Bone marrow (tissue), 2 donors: Measurements from ENCODE around the gene STIM2.
A peak's percentile ranks its signal among the peaks of the same experiment; 100 is the strongest.

Source experiments
- DNase-seq, 2 donors: peaks; one replicate each; lab custom pipeline; 2025; lab: John Stamatoyannopoulos, UW

The STIM2 gene

DNA sequence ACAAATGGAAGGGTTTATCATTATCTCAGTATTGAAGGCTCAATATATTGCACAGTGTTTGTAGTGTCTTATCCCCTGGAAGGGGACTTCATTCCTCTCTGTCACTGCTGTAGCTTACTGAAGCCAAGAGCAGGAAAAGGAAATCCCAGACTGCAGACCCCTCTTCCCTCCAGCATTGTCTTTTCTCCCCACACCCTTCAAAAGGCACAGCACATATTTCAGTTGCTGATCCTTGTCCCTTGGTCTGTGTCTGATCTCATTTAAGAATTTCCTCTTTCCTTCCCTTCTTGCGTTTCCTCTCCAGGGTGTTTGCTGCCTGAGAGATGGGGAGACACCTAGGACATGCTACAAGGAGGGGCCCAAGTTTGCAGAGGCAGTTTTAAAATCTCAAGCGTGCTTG is 40.1 kb downstream of the STIM2 start:
- no peak for DNase-seq

DNA sequence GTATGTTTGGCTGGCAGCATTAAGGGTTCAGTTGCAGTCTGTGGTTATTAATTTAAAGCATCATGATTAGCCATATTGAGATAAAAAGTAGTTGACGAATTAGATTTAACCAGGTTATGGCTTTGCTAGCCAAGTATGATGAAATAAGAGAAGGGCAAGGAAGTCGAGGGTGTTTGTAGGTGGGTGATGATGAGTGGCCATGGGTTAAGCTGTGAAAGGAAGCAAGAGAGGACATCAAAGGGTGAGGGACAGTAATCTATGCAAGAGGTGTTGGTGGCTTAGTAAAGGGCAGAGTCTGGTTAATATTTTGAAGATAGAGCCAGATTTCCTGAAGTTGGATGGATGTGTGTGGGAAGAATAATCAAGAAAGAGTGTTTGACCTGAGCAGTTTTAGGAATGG is 44.5 kb downstream of the STIM2 start:
- no peak for DNase-seq

DNA sequence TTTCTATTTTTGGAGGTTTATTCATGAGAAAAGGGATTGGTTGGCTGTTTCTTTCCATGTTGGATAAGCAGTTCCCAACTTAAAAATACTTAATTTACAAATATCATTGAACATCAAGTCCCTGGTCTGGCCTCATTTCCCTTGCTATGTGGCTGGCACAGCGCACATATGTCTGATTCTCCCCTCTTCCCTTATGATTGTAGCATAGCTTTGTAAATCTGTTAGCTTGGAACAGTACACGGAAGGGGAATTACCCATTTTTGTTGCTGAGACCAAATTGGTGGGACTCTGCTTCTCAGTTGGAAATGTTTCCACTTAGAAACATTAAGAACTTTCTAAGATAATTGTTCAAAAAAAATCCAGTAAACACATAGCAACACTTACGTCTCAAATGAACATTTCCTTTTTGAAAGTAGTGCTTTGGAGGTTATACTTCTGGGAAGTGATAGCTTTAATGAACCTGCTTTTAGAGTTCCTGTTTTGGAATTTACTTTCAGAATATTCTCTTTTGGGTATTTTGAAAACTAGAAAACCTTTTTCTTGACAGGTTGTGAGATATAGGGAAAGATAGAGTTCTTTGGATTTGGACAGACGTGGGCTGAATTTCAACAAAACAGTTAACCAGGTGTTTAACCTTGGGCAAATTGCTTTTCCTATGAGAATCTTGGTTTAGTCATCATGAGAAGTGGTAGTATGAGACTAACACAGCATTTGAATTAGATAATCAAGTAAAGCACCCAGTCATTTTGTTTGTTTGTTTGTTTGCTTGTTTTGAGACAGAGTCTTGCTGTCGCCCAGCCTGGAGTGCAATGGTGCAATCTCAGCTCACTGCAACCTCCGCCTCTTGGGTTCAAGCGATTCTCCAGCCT is 47.3 kb downstream of the STIM2 start:
- no peak for DNase-seq

DNA sequence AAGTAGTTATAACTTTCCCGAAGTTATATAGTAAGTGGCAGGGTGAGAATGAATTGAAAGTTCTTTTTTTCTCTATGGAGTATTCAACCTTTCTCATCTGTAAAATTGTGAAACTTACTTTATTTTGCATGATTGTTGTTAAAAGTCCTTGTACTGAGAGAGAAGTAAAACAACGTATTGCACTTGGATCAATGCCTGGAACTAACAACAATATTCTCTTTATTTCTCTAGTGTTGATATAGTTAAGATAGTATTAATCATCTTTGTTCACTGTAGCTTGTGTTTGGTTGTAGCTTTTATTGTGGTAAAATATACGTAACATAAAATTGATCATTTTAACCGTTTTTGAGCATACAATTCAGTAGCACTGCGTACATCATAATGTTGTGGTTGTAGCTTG is 48.7 kb downstream of the STIM2 start:
- DNase-seq = no peak

DNA sequence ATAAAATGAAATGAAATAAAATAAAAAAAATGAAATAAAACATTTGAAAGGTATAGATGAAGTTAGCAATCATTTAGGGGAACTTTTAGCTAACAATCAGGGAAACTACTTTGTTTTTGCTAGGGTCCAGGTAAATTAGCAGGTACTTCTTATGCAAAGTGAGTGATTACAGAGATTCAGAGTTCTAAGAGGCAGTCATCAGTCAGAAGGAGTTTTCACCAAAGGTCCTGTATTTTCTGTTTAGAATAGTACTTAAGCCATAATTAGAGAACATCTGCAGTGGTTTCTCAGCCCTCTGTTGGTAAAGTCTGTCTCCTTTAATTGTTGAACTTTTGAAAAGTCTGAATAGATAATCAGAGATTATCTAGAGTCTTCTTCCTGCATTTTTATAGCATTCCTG is 50.6 kb downstream of the STIM2 start:
- DNase-seq = no peak

DNA sequence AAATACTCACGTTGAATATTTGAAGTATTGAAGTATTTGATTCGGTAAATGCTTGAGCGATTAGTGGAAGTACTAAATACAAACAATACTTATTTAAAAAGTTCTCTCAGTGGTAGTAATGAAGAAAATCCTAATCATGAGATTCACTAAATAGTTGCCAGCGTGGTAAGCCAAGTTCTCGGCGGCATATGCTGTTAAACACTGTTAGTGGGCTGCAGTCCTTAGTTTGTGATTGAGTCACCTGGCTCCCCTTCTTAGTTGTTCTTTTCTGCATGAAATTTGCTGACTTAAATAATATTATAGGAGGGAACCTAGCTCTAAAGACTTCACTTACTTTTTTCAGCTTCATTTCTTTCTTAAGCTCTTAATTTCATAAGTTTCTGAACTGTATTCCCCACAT is 51.4 kb downstream of the STIM2 start:
- DNase-seq = no peak

DNA sequence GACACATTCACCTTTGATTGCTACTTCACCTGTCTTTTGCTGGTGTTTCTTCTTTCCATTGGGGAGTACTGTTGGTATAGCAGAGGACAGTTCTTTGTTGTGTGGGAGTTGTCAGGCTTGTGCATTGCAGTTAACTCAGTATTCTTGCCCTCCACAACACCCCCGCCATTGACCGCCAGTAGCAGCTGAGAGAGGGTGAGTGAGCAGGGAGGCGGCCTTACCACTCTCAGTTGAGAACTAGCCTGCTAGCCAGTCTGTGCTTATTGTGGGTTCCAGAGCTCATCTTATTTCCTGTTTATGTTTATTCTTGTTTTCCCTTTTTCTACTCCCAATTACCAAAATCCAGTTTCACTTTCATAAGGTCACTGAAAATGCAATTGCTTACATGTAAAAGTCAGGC is 52.2 kb downstream of the STIM2 start:
- DNase-seq = no peak

DNA sequence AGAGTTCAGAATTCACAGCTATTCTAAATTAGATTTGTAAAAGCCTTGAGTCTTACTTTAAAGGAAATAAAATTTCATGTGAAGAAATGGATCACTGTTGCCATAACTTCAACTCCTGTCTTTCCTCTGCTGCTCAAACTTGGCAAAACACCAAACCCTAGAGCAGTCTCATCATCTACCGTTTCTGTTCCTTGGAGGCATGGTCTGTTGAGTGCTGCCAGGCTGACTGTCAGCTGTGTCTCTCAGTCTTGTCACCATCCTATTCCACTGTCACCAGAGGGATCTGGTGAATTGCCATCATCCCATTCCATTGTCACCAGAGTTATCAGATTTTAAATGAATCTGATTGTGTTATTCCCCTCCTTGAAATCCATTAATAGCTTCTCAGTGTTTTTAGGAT is 55.6 kb downstream of the STIM2 start:
- peak in 1 of 2 donors; percentile 50 for DNase-seq

DNA sequence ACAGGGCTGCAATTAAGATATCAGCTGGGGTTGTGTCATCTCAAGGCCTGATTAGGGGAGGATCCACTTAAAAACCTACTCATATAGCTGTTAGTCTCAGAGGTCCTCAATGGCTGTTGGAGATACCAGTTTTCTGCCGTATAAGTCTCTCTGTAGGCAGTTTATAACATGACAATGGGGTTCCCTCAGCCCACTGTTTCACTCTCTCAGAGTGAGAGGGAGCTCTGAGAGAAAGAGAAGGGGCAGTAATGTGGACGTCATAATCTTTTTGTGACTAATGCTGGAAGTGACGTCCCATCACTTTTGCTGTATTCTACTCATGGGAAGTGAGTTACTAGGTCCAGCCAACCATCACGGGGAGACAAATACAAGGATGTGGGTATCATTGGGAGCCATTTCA is 70.3 kb downstream of the STIM2 start:
- no peak for DNase-seq

DNA sequence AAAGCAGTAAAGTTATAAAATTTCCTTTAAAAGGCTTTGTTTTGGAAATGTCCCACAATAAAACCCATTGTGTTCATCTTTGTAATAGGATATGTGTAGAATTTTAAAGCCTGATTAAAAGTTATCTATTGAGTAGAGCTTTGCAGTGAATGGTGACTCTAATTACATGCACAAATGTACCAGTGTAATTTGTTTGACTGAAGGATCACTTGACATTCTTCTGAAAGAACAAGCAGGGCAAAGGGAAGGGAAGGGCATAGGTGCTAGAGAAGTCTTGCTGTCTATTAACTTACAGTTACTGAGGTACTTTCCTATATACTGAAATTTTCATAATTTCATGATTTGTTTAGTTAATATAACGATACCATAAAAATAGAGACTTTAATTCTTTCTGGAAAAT is 70.8 kb downstream of the STIM2 start:
- DNase-seq = no peak

DNA sequence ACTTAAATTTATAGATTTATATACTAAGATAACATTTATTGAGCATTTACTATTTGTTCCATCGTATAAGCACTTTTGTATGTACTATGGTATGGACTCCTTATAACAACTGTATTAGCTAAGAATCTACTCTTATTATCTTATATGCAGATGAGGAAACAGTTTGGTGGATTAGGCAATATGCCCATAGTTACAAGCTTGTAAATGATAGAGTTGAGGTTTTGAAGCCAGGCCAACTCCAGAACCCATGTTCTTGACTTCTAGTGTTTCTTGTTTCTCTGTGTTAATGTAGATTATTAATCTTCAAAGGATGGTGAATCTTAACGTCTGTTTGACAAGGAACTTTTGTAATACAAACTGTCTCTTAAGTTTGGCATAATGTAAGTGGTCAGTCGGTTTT is 71.3 kb downstream of the STIM2 start:
- no peak for DNase-seq

DNA sequence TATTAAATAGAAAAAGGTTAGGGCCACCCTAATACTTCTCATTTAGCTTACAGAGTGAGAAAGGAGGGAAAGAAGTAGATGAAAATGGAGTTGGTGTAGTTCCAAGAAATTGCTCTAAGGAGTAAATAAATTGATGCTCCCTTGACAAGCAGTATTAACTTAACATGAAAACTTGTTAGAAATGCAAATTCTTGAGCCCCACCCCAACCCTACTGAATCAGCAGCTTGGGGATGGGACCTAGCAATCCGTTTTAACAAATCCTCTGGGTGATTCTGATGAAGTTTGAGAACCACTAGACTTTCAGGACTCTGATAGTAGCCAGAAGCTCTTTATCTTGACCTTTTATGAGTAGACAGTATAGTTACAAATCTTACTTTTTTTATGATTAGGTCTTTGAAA is 74.8 kb downstream of the STIM2 start:
- no peak for DNase-seq

DNA sequence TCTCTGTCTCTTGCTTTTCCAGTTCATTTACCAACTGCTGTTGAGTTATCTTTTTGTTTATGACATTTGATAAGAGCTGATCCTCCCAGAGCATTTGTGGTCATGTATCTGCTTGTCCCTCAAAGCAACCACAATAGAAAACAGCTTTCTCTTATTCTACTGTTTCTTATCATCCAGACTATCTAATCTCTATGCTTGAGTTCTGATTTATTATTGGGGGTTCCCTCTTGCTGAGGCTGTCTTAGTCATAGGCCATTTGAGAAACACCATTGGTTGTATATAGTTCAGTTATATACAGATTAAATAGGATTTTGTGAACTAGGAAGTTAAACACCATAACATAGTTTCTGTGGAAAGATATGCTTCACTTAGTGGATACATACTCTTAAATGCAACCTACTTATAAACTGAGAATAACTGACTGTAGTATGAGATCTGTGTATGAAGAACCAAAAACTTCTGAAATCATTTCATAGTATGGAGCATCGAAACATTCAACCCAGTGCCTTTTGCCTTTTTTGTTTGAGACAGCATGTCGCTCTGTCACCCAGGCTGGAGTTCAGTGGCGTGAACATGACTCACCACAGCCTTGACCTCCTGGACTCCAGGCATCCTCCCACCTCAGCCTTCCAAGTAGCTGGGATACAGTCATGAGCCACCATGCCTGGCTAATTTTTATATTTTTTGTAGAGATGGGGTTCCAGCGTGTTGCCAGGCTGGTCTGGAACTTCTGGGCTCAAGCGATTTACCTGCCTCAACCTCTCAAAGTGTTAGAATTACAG is 75.8 kb downstream of the STIM2 start:
- no peak for DNase-seq

DNA sequence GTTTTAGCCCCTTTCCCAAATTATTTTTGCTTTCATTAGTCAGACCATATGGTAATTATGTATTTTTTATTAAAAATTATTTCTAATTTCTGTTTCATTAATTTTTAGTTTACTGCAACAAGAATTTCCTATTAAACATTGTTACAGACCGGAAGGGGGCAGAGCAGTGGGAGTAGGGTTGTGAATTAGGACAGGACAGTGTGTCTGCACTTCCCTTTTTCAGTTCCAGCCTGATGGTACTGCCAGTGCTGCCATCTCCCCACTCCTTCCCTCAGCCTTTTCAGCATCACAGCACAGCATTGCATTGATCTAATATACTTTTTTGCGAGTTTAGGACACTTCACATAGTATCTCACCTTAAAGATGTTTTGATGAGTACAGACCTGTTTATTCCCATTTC is 76.5 kb downstream of the STIM2 start:
- peak in 1 of 2 donors; percentile 36 for DNase-seq

DNA sequence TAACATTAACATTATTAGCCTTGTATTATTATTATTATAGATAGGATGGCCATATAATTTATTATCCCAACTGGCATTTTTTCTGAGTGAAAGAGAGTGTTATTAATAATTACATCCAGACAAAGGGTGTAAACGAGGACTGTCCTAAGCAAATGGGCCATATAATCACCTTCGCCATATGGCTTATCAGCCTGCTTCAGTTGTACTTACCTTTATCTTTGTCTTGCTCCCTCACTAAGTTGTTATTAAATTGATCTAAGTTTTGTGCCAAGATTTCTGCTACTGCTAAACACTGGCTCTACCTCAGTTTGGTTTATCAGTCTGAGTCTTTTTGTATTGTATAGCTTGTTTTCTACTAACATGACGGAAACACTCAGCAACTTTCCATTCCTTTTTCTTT is 76.9 kb downstream of the STIM2 start:
- no peak for DNase-seq

DNA sequence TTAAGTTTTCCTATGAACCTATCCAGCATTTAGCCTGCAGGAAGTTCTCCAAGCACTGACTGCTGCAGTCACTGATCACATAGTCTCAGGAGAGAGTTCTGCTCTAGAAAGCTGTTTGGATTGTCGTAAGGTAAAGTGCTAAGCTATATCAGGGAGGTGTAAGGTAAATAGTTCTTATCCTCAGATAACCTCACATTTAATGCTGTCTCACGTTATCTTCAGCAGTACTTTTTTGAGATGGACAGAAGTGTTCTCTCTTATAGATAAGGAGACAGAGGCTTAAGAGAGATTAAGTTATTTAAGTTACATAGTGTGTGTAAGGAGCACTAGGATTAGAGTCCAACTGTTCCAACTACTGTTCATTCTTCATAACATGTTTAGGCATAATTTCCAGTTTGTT is 77.9 kb downstream of the STIM2 start:
- no peak for DNase-seq

DNA sequence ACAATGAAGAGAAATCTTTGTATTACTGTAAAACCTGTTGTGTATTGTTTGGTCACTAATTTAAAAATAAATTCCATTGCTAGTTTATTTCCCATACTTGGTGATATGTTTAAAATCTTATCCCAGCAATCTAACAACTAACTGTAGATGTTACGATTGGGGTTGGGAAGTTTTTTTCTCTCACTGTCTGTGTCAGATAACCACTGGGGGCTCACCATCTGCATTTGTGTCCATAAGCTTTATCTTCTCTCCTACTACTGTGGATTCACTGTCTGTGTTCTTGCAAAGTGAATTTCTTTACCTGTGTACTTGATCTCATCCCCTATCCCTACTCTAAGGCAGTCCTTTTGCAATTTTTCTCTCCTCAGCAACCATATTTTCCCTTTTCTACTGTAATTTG is 81.3 kb downstream of the STIM2 start:
- DNase-seq = no peak

DNA sequence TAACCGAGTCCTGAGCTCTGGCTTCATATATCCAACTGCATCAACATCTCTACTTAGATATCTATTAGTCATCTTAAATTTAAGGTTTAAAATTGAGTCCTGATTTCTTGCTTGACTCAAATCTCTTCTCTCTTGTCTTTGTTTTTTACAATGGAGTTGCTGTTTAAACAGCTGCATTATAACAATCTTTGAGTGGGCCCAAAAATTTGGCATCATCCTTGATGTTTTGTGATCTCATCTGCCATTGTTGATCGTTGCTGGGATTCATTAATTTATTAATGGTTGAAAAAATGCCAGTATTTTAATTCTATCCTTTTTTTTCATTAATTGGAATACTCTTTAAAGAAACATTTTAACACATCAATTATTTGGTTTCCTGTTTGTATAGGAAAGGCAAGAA is 82.2 kb downstream of the STIM2 start:
- no peak for DNase-seq

DNA sequence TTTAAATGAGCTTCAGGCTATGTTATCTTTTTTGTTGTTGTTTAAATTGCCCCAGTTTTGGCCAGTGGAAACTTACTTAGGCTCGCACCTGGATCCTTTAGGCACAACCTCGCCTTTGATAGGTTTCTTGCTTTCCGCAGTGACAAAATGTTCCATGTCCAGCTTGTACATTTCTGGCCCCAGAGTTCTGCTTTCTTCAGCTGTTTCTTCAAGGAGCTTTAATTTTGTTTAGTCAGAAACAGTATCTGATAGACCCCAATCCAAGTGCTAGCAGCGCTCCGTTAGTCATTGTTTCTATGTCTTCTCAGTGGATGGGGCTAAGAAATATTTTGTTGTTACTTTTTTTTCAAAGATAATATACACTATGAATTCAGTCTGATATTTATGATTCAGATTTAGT is 82.8 kb downstream of the STIM2 start:
- no peak for DNase-seq

DNA sequence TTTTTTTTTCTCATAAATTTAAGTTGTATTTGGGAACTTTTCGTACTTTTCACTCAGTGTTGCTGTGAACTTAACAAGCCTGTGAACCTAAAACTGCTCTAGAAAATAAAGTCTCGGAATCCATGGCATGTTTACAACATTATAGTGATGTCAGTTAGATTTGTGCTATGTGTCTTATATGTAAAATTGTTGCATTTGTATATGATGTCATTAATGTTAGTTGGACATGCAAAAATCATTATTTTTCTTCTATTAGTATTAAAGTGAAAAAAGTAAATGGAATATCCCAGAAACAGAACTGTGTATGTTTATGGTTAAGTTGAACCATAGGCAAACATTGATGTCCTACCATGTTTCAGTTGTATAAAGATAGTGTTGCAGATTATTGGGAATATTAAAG is 85.2 kb downstream of the STIM2 start:
- no peak for DNase-seq

DNA sequence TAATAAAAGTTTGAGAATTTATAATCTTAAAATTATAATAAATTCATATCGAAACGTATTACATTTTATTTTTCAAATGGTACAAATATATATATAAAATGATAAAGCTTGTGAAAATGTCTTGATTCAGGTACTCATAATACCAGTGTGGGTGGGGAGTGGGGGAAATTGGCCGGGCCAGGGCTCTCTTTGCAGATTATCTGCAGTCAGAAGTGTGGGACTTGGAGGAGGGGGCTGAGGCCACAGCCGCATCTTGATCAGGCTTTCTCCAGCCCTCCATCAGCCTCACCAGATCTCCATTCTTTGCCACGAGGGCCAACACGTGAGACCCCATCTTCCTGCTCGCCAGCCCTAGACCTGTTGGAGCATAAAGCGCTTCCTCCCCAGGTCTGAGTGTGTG is 86.7 kb downstream of the STIM2 start:
- no peak for DNase-seq

DNA sequence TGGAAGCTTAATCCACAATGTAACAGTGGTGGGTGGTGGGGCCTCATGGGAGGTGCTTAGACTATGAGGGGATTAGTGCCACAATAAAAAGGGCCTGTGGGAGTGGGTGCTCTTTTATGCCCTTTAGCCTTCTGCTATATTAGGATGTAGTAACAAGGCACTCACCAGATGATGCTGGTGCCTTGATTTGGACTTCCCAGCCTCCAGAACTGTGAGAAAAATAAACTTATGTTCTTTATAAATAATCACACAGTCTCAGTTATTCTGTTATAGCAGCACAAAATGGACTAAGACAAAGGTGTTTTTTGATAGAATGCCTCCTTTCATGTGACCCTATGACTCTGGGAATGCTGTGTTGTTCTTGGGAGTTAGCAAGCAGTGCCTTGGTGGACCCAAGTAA is 89.8 kb downstream of the STIM2 start:
- no peak for DNase-seq

DNA sequence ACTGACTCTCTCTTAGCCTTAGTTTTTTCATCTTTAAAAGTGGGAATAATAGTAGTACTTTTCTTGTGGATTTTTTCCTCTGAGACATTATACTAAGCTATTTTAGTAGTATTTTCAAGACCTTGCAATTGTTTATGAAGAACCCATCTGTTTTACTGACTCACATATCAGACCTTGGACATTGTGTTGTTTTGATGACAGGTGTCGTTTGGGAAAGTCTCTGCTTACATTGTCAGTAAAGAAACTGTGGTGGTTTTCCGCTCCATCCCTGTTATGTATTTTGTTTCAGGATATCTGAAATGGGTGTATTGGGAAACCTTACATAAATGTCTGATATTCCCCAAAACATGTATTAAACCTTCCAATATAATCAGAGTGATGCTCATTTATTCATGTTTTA is 92.2 kb downstream of the STIM2 start:
- DNase-seq = no peak

DNA sequence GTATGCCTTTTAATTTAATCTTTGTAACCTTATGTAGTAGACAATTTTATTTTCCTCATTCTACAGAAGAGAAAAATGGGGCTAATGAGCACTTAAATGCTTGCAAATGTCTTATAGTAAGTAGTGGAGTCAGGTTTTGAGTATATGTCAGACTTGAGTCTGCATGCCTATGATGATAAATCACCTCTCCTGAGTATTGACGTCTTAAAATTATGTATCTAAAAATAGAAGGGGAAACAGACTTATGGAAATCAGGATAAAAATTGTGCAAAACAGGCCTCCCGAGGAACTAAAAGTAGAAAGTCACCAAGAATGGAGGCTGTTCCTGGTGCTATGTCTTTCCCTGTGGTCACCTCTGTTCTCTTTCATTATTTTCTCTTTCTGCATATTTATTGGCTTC is 92.7 kb downstream of the STIM2 start:
- DNase-seq = no peak
